NCI-H2171 (cell line): Measurements from ENCODE around the gene RAB11B.
"Not testable (repeated sequence)": the region's sequence is repeated elsewhere in the genome, so short reads cannot be mapped to it uniquely, and the experiment has no call there.

Source experiments
- DNase-seq: peaks from one replicate; lab custom pipeline; 2025; lab: John Stamatoyannopoulos, UW

The RAB11B gene

DNA sequence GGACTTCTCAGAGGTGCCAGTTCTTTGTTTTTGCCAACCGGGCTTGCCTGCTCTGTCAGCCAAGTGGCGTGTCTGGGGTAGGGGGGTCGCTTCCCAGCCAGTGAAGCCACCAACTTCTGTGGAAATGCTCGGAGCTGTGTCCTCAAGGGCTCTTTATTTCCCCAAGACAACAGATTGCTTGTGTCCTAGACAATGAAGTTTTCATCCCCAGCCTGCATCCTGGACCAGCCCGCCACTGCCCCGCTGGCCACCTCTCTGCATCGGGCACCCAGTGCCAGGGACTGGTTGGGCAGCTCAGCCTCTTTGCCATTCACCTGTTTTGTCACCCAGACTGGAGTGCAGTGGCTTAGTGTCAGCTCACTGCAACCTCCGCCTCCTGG, 3.7 kb downstream of the RAB11B start:
- no peak for DNase-seq

DNA sequence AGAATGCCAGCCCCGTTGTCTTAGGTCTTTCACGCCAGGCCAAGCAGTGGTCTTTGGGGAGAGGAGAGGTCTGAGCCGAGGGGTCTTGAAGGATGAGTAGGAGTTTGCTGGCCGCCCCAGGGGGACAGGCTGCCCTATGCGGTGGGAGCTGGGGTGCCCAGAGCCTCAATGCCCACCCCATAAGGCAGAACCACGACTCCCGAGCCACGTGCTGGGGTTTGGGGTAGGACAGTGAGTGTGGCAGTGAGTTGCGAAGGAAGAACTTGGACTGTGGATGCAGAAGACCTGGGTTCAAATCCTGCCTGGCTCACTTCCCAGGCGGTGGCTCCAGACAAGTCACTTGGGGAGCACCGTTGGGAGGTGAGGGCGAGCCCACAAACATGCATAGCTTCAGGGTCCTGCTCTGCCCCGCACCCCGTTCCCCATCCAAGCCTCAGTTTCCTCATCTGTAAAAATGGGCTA, 5.5 kb downstream of the RAB11B start:
- DNase-seq = no peak

DNA sequence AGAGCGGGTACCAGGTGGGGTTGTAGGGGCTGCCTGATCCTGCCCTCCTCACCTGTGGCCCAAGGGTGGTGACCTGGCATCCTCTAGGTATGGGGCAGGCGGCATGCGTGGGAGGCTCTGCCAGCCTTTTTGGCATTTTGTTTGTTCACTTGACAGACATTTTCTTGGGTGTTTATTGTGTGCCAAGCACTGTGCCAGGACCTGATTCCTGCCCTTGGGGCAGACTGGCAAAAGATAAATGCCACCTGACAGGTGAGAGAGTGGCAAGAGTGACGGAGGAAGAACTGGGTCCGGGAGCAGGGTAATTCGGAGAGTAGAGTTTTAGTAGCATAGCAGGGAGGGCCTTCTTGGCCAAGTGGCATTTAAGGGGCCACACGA, 6.0 kb downstream of the RAB11B start:
- no peak for DNase-seq

DNA sequence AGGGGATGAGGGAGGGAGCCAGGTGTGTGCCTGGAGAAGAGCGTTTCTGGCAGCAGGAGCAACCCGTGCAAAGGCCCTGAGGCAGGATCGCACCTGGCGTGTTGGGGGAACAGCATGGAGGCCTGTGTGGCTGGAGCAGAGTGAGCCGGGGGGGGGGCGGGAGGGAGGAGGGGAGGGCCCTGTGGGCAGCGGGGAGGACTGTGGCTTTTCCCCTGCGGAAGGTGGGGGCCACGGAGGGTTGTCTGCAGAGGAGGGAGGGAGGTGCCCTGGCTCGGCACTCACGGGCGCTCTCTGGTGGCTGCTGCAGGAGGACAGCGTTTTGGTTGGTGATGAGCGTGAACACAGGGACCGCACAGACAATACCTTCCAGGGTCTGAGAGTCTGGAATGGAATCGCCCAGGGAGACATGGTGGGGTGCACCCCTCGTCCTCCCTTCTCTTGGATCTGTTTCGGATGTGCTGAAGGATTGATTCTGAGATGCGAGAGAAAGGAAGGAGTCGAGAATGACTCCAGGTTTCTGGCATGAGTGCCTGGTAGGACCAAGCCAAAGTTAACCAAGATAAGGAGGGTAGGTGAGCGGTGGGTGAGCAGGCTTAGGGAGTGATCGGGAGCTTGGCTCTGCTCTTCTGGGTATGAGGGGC, 6.5 kb downstream of the RAB11B start:
- no peak for DNase-seq

DNA sequence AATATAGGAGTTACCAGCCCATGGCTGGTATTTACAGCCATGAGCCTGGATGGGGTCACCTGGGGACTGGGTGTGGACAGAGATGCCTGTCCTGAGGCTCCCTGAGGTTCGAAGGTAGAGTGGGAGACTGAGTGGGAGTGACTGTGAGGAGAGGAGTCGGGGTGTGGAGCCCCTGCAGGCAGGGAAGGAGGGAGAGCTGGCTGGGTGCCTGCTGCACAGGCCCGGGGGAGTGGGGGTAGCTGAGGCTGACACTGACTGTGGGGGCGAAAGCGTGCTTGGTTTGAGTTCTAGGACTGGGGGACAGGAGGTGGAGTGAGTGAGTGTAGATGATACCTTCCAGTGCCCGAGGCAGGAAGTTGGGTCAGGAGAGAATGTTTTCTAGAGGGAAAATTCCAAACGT, 7.1 kb downstream of the RAB11B start:
- DNase-seq = no peak

DNA sequence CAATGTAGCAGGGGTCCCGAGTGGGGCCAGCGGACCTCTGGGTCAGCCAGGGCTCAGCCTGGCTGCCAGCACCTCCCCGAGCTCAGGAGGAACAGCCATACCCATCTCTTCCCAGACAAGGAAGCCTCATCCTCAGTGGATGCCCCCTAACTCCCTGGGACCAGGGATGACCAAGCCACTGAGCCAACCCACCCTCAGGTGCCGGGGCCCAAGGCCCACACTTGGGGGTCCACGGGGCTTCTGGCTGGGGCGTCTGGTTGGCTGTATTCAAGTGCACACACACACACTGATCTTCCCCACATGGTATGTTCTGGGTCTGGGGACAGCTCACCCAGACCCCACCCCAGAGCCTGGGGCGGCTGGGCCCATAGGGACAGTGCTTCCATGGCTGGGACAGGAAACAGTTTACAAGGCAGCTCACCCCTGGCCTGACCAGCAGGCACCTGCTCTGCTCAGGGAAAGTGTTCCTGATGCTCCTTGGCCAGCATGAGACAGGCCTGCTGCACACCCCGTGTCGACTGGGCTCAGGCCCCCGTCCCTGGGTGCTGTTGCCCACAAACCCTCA, 7.7 kb downstream of the RAB11B start:
- DNase-seq = no peak

DNA sequence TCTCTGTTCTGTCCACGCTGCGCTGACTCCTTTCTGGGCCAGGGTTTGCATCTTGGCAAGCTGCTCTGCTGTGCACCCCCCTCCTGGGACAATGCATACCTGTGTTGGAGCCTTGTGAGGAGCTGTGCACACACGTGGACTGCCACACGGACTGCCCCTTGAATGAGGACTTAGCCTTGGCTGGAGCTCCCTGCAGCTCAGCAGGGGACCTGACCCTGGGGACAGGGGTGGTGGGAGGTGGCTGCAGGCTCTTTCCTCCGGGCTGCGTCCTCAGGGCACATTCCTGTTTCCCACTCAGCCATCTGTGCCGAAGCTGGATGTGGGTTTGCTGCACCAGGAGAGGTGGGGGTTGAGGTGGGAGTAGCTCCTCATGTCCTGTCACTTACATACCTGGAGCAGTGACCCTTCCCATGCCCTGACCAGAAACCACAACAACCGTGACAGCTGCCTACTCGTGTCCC, 8.2 kb downstream of the RAB11B start:
- DNase-seq = no peak

DNA sequence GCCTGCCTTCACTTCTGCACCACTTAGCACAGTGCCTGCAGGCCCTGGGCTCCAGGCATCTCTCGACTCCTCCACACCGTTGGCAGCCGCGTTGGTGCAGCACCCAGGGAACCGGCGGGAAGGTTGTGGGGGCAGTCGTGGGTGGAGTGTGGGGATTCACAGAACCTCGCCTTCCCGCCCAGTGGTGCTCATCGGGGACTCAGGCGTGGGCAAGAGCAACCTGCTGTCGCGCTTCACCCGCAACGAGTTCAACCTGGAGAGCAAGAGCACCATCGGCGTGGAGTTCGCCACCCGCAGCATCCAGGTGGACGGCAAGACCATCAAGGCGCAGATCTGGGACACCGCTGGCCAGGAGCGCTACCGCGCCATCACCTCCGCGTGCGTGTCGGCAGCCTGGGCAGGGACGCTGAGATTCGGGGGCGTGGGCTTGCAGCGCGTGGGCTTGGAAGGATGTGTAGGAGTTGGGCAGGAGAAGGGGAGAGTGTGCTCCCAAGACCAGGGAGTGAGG, 9.6 kb downstream of the RAB11B start:
- no peak for DNase-seq

DNA sequence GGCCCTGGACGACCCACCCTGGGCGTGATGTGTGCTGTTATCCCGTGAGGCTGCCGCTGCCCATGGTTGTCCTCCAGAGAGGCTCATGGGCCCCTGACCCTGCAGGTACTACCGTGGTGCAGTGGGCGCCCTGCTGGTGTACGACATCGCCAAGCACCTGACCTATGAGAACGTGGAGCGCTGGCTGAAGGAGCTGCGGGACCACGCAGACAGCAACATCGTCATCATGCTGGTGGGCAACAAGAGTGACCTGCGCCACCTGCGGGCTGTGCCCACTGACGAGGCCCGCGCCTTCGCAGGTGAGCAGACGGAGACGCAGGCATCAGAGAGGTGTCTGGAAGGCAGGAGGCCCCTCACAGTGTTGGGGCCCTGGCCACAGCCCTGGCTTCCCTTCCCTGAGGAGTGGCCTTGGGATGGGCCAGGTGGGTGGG, 11.8 kb downstream of the RAB11B start:
- DNase-seq = no peak

DNA sequence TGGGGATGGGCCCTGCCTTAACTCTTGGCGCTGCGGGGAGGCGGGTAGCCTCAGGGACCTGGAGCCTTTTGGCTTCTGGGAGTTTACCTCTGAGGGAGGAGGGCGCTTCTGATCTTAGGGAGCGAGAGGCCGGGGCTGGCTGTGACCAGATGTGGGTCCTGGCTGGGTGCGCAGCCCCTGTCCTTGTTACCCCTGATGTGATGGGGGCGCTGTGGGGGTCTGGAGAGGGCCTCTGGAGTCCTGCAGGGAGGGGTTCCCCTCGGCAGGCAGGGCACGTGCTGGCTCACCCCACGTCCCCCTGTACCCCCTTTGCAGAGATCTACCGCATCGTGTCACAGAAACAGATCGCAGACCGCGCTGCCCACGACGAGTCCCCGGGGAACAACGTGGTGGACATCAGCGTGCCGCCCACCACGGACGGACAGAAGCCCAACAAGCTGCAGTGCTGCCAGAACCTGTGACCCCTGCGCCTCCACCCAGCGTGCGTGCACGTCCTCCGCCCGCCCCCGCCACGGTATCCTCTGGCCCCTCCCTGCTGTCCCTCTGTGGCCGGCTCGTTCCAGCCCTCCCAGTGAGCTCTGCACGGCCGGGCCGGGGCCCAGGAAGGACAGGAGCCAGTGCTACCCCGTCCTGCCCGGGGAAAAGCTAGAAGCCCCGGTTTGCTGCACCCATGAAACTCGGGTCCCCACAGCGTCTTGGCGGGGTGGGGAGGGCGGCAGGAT, 13.1 kb downstream of the RAB11B start:
- DNase-seq = no peak

DNA sequence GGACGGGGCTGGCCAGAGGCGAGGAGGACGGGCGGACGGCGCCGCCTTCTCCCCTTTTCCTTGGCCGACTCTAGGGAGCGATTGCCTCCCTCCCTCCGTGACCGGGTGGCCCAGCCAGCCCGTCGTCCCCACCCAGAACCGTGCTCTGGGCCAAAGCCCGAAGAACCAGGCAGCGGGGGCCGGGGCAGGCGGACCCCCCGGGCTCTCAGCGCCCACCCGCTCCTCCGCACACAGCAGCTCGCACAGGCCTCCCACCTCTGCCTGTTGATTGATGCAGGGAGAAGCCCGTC, 13.6 kb downstream of the RAB11B start:
- no peak for DNase-seq

DNA sequence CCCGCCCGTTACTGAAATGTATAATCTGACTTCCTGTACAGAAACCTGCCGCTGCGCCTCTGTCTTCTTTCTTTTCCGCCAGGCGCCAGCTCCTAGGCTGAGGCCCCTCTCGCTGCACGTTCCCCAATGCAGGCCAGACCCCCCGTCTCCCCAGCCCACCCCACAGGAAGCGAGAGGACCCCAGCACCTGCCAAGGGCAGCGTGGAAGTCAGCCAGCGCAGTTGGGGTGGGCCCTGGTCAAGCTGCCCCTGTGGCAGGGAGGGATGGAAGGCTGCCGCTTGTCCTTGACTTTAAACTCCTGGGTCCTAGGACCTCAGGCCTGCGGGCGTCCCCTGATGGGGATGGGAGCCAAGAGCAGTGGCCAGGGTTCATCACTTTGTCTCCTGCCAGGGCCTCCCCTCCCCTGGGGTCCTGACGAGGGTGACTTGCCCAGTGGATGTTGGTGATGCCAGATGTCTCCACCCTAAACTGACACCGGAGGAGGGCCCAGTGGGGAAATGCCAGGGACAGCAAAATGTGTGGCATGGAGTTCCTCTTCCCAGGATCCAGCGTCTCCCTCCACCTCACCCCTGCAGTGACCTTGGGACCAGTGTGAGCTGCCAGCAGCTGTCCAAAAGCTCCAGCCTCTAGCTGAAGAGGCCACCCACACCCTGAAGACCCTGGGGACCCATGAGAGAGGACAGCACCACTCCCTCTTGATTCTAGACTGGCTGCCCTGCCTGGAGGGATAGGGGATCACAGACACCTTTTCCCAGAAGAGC, 14.4 kb downstream of the RAB11B start:
- no peak for DNase-seq

DNA sequence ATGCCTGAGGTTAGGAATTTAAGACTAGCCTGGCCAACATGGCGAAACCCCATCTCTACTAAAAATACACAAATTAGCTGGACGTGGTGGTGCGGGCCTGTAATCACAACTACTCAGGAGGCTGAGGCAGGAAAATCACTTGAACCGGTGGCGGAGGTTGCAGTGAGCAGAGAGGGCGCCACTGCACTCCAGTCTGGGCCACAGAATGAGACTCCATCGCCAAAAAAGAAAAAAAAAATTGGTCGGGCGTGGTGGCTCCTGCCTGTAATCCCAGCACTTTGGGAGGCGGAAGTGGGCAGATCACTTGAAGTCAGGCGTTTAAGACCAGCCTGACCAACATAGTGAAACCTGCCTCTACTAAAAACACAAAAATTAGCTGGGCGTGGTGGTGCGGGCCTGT, 20.6 kb downstream of the RAB11B start:
- not testable (repeated sequence) for DNase-seq

DNA sequence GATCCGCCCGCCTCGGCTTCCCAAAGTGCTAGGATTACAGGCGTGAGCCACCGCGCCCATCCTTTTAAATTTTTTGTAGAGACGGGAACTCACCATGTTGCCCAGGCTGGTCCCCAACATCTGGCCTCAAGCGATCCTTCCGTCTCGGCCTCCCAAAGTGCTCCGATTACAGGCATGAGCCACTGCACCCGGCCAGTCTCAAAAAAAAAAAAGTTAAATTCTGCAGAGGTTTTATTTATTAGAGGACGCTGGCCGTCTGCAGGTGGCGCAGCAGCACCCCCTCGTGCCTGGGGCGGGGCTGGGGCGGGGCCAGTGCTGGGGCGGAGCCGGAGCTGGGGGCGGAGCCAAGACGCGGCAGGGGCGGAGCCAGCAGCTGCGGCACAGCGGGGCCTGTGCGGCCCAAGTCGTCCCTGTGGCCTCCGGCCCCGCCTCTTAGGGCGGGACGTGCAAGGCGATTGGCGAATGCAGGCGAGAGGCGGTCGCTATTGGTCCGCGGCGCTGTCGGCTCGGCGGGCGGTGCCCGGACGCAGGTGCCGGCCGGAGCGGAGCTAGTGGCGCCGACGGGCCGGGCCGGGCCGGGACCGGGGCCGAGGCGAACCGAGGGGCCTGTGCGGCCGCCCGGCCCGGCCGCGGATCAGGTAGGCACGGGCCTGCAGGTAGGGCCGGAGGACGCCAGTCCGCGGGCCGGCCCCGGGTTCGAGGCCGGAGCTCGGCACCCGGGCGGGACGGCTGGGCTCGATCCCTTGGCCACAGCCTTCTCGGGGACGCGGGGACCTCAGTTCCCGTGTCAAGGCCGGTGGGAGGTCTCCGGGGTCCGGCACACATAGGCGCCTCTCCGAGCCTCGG, 22.8 kb downstream of the RAB11B start, which contains the start of gene MARCHF2:
MARCHF2 (plus strand) TSS at position 523 of the 846 bp plus-strand sequence. CDS start 8,536 bp downstream, outside the sequence.
- DNase-seq = peak; percentile 93

DNA sequence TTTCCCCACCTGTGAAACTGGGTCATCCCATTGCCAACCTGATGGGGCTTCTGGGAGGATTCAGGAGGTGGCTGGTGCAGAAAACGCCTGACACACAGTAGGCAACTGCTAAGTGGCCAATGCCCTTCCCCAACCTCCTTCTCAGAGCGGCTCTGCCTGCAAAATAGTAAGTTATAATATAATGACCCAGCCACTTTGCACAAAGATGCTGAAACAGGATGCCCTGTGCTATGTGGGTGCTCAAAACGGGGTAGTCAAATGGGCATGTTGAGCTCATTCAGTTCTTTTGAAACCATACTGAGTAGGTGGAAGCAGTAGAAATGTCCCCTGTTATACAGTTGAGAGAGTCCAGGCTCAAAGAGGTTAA, 23.5 kb downstream of the RAB11B start:
- DNase-seq = no peak

DNA sequence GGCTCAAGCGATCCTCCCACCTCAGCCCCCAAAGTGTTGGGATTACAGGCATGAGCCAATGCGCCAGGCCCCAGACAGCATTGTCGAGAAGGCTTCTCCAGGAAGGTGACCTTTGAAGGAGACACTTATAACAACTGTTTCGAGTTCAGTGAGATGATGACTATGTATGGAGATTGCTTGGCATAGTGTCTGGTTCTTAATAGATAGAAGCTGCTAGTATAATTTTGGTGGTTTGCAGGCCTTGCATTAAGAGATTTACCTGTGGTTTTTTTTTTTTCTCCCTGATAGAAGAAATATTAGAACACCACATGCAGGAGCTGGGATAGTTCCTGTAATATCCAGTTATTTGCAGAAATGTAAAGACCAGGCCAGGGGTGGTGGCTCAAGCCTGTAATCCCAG, 26.6 kb downstream of the RAB11B start:
- no peak for DNase-seq

DNA sequence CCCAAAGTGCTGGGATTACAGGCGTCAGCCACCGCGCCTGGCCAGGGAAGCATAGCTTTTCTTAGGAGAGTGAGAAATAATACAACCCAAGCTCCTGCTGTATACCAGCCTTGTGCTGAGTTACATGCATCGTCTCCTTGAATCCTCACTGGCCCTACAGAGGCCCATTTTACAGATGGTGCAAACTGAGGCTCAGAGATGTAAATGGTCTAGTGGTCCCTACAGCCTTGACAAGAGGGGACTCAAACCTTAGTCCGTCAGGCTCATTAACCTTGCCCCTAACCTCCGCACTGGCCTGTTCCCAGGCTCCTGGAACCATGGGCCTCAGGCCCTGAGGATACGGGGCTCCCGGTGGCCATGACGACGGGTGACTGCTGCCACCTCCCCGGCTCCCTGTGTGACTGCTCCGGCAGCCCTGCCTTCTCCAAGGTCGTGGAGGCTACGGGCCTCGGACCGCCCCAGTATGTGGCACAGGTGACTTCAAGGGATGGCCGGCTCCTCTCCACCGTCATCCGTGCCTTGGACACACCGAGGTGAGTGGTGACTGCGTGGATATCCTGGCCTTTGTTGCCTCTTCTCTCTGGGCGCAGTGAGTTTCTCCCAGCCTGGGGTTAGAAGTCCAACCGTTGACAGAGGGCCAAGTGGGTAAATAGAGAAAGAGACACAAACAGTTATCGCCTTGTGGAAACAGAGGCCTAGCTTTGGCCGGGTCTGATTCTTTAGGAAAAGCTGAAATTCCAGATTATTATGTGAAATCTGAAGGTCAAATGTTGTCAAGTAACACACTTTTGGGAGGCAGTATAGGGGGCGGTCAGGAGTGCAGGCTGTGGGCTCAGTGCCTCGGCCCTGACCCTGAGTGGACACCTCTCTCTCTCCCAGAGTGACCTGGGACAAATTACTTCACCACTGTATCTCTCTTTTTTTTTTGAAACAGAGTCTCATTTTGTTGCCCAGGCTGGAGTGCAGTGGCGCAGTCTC, 31.6 kb downstream of the RAB11B start:
- DNase-seq = no peak

DNA sequence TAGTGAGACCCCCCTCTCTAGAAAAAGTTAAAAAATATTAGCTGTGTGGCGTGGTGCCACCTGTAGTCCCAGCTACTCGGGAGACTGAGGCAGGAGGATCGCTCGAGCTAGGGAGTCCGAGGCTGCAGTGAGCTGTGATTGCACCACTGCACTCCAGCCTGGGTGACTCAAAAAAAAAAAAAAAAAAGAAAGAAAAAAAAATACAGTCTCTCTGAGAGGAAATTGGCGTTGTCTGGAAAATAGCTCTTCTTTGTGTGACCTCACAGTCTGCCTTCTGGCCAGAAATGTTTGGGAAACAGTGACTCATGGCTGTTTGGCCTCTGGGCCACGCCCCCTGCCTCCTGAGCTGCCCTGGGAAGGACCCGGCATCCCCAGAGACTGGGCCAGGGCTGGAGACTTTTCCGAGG, 33.7 kb downstream of the RAB11B start:
- DNase-seq = peak; percentile 33

DNA sequence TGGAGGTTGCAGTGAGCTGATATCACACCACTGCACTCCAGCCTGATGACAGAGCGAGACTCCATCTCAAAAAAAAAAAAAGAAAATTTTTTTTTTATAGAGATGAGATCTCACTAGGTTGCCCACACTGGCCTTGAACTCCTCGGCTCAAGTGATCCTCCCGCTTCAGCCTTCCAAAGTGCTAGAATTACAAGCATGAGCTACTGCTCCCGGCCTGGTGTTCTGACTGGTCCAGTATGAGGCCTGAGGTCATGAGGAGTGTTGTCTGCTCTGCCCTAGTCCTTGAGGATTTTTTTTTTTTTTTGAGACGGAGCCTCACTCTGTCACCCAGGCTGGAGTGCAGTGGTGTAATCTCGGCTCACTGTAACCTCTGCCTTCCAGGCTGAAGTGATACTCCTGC, 35.2 kb downstream of the RAB11B start:
- not testable (repeated sequence) for DNase-seq

DNA sequence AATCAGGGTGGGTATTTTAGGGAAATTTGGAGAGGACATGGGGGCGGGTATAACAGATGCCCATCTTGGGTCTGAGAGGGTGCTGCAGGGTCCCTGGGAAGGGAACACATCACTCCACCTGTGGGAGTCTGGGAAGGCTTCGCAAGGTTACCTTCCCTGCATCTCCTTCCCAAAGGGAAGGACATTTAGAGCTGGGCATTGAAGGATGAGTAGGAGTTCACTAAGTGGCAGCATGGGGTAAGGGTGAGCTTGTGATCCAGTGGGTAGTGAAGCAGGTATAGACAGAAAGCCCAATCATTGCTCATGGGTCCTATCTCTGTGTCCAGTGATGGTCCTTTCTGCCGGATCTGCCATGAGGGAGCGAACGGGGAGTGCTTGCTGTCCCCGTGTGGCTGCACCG, 36.1 kb downstream of the RAB11B start:
- DNase-seq = no peak
